GM21576 (cell line): Measurements from ENCODE around the gene NCOA3.

Experiments
- ATAC-seq: cut with Tn5 transposase; IDR thresholded peaks from one replicate; pipeline ENCODE4 v1.9.1; 2021; ENCODE audit warnings: mild to moderate bottlenecking, moderate library complexity; ENCODE audit not compliant: unreplicated experiment

The NCOA3 gene

GRCh38 chr20:47676219-47676721 is 174.6 kb downstream of the NCOA3 start:
- ATAC-seq, result no peak

GRCh38 chr20:47676912-47677634 is 175.4 kb downstream of the NCOA3 start:
- ATAC-seq, result no peak

GRCh38 chr20:47677635-47678453 is 176.2 kb downstream of the NCOA3 start:
- ATAC-seq, result no peak

GRCh38 chr20:47678536-47678935 is 176.8 kb downstream of the NCOA3 start:
- no peak for ATAC-seq

- no peak for ATAC-seq
Measured at GRCh38 chr20:47679462-47679861, 177.8 kb downstream of the NCOA3 start.

DNA sequence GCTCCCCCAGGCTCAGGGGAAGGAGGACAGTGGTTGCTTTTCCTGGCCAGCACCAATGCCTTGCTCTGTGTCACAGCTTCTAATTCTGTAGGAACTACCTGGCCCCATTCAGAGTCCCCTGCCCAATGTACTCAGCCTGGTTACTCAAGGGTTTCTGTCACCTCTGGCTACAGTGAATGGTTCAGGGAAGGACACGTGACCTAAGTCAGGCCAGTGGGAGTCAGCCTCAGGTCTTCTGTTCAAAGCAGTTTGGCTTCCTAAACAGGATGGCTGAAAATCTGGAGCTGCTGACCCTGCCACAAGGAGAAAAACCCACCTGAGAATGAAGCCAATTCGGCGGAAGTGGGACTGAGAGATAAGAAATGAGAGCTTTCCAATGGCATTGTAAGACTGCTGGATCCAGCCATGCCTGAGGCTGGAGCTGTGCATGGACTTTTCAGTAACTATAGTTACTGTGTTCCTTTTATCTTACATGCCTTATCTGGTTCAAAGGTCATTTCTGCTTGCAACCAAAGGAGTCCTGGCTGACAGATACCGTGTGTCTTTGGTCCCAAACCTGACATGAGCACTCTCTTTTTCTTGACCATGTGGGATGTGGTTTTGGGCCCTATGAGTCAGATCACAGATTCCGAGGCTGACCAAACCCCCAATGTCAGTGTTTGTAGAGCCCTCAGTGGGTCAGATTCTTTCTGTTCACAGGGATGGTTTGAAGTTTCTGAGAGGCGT is 179.3 kb downstream of the NCOA3 start:
- no peak for ATAC-seq

DNA sequence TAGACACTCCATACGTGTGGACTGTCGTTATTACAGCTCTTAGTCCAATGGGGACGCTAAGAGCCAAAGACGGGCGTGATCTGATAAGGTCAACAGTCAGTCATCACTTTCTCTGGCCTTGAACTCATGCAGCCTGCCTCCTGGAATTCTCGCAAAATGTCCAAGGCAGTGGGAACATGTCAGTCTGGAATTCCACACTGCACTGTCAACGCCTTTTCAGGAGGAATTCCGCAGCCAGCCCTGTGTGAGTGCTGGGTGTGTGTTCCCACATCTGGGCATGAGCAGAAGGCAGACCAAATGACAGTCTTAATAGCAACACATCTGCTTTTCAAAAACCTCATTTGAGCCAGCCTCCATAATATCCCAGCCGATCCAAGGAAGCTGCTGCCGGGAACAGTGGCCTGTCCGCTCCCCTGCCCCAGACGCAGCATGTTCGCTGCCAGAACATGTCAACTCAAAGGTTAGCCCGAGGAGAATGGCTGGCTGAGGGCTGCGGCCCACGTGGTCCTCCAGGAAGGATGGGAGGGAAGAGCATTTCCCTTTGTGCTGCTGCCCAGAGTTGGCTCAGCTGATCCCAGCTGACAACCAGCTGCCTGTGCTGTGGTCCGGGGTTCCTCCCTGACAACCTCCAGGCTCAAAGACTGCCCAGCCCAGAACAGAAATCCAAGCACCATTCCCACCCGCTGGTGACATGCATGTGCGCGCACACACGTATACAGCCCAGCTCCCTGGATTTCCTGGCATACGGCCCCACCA is 180.5 kb downstream of the NCOA3 start:
- ATAC-seq, result no peak

GRCh38 chr20:47682916-47683315 is 181.2 kb downstream of the NCOA3 start:
- ATAC-seq, result no peak

- ATAC-seq, result no peak
Measured at GRCh38 chr20:47684306-47685080, 182.8 kb downstream of the NCOA3 start.

- ATAC-seq, result no peak
Measured at GRCh38 chr20:47686545-47686944, 184.9 kb downstream of the NCOA3 start.

GRCh38 chr20:47687095-47687987 is 185.7 kb downstream of the NCOA3 start:
- ATAC-seq, result no peak

DNA sequence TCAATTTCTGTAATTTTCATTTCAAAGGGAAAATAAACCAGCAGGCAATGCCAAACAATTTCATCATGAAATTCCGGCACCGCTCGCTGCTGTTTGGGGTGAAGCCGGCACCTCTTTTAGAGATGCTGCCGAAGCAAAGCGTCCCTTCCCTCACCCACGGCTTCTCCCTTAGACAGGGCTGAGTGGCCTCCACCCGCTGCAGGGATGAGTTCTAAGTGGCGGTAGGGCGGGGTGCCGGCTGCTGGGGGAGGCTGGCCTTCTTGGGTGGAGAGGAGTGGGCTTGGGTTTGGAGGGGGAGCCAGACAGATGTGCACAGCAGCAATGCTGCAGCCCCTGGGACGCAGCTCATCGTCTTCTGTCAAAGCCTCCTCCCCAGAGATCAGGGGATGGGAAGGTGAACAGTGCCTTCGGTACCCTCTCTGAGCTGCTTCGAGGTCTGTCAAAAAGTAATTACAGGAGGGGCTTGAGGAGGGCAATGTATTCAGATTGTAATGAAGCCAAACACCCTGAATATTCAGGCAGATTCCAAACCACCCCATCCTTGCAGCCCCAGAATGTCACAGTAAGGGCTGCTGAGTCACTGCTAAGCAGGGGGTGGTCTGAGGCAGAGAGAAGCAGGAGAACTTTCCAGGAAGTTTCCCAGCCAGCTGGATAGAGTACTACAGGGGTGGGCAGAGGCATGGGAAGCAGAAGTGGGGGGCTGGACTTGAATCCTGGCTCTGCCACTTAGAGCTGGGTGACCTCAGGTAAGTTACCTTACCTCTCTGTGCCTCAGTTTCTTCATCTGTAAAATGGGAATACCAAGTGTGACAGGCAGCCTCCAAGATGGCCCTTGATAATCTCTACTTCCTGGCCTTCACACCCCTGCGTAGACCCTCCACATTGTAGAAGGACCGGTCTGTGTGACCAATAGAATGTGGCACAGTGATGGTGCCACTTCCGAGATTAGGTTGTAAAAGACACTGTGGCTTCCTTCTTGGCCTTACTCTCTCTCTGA is 187.0 kb downstream of the NCOA3 start:
- ATAC-seq, result no peak

- ATAC-seq, result no peak
Measured at GRCh38 chr20:47689731-47690130, 188.0 kb downstream of the NCOA3 start.

GRCh38 chr20:47691625-47692024 is 189.9 kb downstream of the NCOA3 start:
- no peak for ATAC-seq

DNA sequence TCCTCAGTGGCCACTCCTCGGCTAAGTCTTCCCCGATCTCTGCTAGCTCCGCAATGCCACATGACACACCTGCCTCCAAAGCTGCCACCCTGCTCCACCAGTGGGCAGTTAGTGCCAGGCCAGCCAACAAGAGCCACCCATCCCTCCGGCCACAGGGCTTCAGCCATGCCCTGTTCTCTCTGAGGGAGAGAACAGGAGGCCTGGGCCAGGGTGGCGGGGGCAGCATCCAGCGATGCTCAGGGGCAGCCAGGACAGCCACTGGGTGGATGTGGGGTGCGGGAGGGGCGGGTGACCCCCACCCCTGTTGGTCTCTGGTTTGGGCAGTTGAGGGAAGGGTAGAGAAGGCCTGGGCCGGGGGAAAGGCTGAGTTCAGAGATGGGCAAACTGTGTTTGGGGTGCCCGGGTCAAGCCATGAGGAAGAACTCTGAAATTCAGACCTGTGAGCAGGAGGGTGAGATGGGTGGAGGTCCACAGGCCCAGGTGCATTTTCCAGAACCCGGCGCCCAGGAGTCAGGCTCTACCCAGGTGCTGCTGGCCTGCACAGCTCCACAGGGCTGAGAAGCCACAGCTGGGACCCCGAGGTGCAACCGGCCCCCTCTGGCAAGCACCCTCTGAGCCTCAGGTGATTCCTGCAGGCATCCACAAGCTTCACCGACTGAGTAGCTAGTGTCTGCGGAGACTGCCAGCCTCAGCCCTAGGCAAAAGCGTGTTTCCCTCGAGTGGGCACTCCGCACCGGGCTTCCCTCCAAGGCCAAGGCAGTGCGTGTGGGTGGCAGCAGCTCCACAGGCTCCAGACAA is 192.5 kb downstream of the NCOA3 start:
- ATAC-seq, result no peak

GRCh38 chr20:47696856-47697255 is 195.2 kb downstream of the NCOA3 start:
- no peak for ATAC-seq

DNA sequence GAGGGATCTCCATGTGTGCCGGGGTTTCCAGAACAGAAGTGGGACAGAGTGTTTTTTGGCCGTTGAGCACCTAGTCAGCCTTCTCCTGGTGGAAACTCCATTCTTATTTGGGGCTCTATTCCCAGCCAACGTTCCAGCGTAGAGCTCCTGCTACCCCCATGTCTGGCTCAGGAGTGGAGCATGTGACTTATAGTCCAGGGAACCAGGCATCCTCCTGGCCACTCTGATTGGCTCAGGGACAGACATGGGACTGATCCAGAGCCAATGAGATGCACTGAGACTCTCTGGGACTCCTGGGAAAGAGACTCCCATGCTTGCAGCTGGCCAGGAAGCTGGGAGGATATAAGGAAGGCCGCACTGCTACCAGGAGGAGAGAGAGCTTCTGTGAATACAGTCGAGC is 196.5 kb downstream of the NCOA3 start:
- ATAC-seq, result no peak
